OCI-LY7 (cell line): Measurements from ENCODE around the gene SRRT. TPM values are rescaled to one million over a fixed set of nuclear protein-coding genes. Genes with fewer than 3 reads are reported as not detected.

Experiments used
- BruUV-seq: library from RNA; stranded (reverse); fragments of 400-500 nt; replicated peaks from 2 replicates; lab custom pipeline; 2021; lab: Mats Ljungman, UMichigan
- CTCF ChIA-PET: fragments of 300-600 bp; sonication (Branson Sonifier 250); formaldehyde crosslinking; loops from one replicate; lab custom pipeline; 2022; ENCODE audit warnings: antibody characterized with exemption; ENCODE audit not compliant: unreplicated experiment; lab: Charles Lee
- POLR2A ChIA-PET: fragments of 300-600 bp; sonication (Branson Sonifier 250); formaldehyde crosslinking; loops from one replicate; lab custom pipeline; 2022; ENCODE audit warnings: antibody characterized with exemption; lab: Charles Lee
- DNase-seq: peaks from one replicate; pipeline ENCODE4 v3.0.0-alpha.2; 2015; ENCODE audit warnings: low spot score
- H2AFZ ChIP-seq: fragments of 200-600 bp; sonication (generic), shearing (Covaris generic); 2 replicates; pipeline ENCODE4 v1.6.1; 2014; ENCODE audit warnings: mild to moderate bottlenecking, antibody characterized with exemption, low read length, moderate library complexity
- H3K27ac ChIP-seq: fragments of 200-600 bp; sonication (generic); 2 replicates; pipeline ENCODE4 v1.5.1; 2014; ENCODE audit warnings: mixed run types, low read depth, mild to moderate bottlenecking, moderate library complexity, low read length, inconsistent platforms; ENCODE audit not compliant: poor library complexity, severe bottlenecking
- H3K36me3 ChIP-seq: fragments of 200-600 bp; sonication (generic); 2 replicates; pipeline ENCODE4 v1.6.1; 2014; ENCODE audit warnings: mild to moderate bottlenecking, antibody characterized with exemption, low read length, moderate library complexity, mixed read lengths; ENCODE audit not compliant: insufficient read depth
- H3K4me1 ChIP-seq: fragments of 200-600 bp; sonication (generic); 2 replicates; pipeline ENCODE4 v1.5.1; 2014; ENCODE audit warnings: mild to moderate bottlenecking, low read length; ENCODE audit not compliant: insufficient read depth, poor library complexity, severe bottlenecking
- H3K4me2 ChIP-seq: fragments of 200-600 bp; sonication (generic); 2 replicates; pipeline ENCODE4 v1.6.1; 2014; ENCODE audit warnings: mild to moderate bottlenecking, low read length
- H3K4me3 ChIP-seq: fragments of 200-600 bp; sonication (generic); 2 replicates; pipeline ENCODE4 v1.5.1; 2014; ENCODE audit warnings: mild to moderate bottlenecking, low read depth, low read length; ENCODE audit not compliant: poor library complexity, severe bottlenecking
- H3K79me2 ChIP-seq: fragments of 200-600 bp; sonication (generic); 2 replicates; pipeline ENCODE4 v1.6.1; 2016; ENCODE audit warnings: low read depth, mild to moderate bottlenecking, low read length, moderate library complexity, mixed read lengths; ENCODE audit not compliant: insufficient read depth
- H3K9me2 ChIP-seq: fragments of 200-600 bp; sonication (generic); 2 replicates; pipeline ENCODE4 v1.6.1; 2016; ENCODE audit warnings: mild to moderate bottlenecking, low read length, mixed read lengths; ENCODE audit not compliant: insufficient read depth
- H3K9me3 ChIP-seq: fragments of 200-600 bp; sonication (generic); 2 replicates; pipeline ENCODE4 v1.6.1; 2014; ENCODE audit warnings: mild to moderate bottlenecking, mixed run types, low read length, mixed read lengths
- H4K20me1 ChIP-seq: fragments of 200-600 bp; sonication (generic); 2 replicates; pipeline ENCODE4 v1.6.1; 2014; ENCODE audit warnings: mild to moderate bottlenecking, antibody characterized with exemption, low read length, moderate library complexity, mixed read lengths; ENCODE audit not compliant: insufficient read depth
- EZH2phosphoT487 ChIP-seq: fragments of 200-600 bp; sonication (generic); IDR thresholded peaks from 2 replicates; pipeline ENCODE4 v1.6.1; 2018; ENCODE audit warnings: low read depth, borderline replicate concordance, mild to moderate bottlenecking, mixed run types, antibody characterized with exemption, low read length, moderate library complexity, mixed read lengths
- intact Hi-C: fragments of 100-400 bp; cut with micrococcal nuclease; formaldehyde crosslinking; loops from one replicate; pipeline ENCODE4 v1.10.0; 2022; ENCODE audit not compliant: unreplicated experiment
- total RNA-seq, 2 experiments: library from RNA; depleted of rRNA in 1 of 2; stranded (reverse); fragments of >200 nt in 1 of 2; shearing (Covaris generic) in 1 of 2; gene quantifications; 2 replicates each; pipeline ENCODE4 v1.2.3, GENCODE V29; 2014 to 2022
- TF ChIP-seq, protein P1 (sequence below): fragments of 200-600 bp; sonication (generic); conservative IDR thresholded peaks from 2 replicates; pipeline ENCODE4 v1.5.1; 2014; ENCODE audit warnings: mild to moderate bottlenecking, antibody characterized with exemption, low read length, moderate library complexity, mixed read lengths

The SRRT gene
- total RNA-seq, 2 experiments from 2014 or later, result 154 to 264 TPM

DNA sequence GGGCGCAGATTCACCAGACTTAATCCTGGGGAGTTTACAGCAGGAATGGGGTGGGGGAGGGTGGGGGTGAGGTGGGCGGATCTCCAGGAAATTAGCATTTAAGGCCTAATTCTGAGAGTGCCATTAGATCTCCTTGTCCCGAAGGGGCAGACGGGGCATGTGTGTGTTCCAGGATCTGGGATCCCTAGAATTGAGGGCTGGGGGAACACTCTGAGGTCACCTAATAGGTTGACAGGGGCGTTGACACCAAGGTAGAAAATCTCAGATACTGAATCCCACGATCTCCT is 38.1 kb upstream of the SRRT start:
- ChIA-PET CTCF (no interaction called here), POLR2A (no interaction called here)
- no peaks in the 10 kb centered on the region for H3K36me3 ChIP-seq
- H3K79me2 ChIP-seq, result no peaks in the 10 kb centered on the region
- H4K20me1 ChIP-seq, result no peaks in the 10 kb centered on the region
- H3K4me3 ChIP-seq, result no peak overlapping the region
- intact Hi-C loops, result no loop called here
- no peak overlapping the region for H3K27ac ChIP-seq
- H3K4me2 ChIP-seq, result peak overlapping the region; percentile 31; the same call in 1 of the 2 replicates
- H3K9me2 ChIP-seq, result no peaks in the 10 kb centered on the region
- TF ChIP-seq, protein P1, sequence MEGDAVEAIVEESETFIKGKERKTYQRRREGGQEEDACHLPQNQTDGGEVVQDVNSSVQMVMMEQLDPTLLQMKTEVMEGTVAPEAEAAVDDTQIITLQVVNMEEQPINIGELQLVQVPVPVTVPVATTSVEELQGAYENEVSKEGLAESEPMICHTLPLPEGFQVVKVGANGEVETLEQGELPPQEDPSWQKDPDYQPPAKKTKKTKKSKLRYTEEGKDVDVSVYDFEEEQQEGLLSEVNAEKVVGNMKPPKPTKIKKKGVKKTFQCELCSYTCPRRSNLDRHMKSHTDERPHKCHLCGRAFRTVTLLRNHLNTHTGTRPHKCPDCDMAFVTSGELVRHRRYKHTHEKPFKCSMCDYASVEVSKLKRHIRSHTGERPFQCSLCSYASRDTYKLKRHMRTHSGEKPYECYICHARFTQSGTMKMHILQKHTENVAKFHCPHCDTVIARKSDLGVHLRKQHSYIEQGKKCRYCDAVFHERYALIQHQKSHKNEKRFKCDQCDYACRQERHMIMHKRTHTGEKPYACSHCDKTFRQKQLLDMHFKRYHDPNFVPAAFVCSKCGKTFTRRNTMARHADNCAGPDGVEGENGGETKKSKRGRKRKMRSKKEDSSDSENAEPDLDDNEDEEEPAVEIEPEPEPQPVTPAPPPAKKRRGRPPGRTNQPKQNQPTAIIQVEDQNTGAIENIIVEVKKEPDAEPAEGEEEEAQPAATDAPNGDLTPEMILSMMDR, result no peak
- no peak for TF ChIP-seq EZH2phosphoT487
- BruUV-seq, result no TSS peak
- no peaks in the 10 kb centered on the region for H3K4me1 ChIP-seq
- no peak overlapping the region for H2AFZ ChIP-seq
- no peaks in the 10 kb centered on the region for H3K9me3 ChIP-seq
- DNase-seq, result no peak

DNA sequence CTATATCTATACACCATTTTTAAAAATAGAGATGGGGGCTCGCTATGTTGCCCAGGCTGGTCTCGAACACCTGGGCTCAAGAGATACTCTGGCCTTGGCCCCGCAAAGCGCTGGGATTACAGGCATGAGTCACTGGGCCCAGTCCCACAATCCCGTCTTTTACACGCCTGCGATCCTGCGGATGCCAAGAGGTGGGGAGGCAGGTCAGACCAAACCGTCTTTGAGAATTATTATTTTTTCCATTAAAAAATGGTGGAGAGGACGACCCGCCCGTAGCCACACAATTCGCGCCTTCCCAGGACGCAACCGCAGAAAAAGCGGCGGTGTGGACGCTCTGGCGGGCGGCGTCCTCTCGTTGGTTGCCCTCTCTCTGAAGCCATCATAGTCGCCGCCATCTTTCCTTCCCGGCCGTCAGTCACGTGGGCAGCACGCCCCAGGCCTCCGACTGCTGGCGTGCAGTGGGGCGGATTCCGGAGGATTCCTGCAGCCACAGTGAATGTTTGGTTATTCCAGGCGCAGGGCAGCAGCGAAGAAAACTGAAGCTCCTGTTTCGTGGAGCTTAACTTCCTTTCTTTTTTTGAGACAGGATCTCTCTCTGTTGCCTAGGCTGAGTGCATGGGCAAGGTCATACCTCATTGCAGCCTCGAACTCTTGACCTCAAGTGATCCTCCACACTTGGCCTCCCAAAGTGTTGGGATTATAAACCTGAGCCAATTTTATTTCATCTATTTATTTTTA is 37.6 kb upstream of the SRRT start:
- DNase-seq, result no peak
- Histone ChIP-seq H3K4me1 (no peaks in the 10 kb centered on the region), H3K9me3 (no peaks in the 10 kb centered on the region), H3K36me3 (no peaks in the 10 kb centered on the region), H3K27ac (no peak overlapping the region), H2AFZ (no peak overlapping the region), H3K4me3 (no peak overlapping the region), H3K79me2 (no peaks in the 10 kb centered on the region), H3K9me2 (no peaks in the 10 kb centered on the region), H3K4me2 (peak overlapping the region; percentile 31; the same call in 1 of the 2 replicates), H4K20me1 (no peaks in the 10 kb centered on the region)
- ChIA-PET POLR2A (interaction anchor here (0.6 to 1.0 kb wide), 3 partner anchors 11 to 131 kb away, joined by 3 to 9 read pairs (median 4); partner anchors contain the start of gene POP7), CTCF (no interaction called here)
- BruUV-seq, result no TSS peak
- intact Hi-C loops, result no loop called here
- TF ChIP-seq EZH2phosphoT487, result no peak
- TF ChIP-seq, protein P1, result no peak

DNA sequence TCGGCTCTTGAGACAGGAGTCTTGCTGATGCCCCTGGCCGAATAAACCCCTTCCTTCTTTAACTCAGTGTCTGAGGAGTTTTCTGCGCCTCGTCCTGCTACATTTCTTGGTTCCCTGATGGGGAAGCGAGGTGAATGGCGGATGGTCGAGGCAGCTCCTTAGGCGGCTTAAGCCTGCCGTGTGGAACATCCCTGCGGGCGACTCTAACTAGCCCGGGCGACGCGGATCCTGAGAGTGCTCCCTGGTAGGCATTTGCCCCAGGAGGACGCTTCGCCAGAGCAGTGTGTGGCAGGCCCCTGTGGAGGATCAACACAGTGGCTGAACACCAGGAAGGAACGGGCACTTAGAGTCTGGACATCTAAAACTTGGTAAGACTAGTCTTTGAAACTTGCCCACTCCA is 35.5 kb upstream of the SRRT start:
- intact Hi-C loops, result no loop called here
- POLR2A ChIA-PET, result interaction anchor here (0.6 kb wide), 1 partner anchor 27 kb away, joined by 4 read pairs; no protein-coding TSS in a partner anchor
- CTCF ChIA-PET, result no interaction called here

More for the DNA sequence above, 35.5 kb upstream of the SRRT start:
- H3K4me1 ChIP-seq, result no peaks in the 10 kb centered on the region
- DNase-seq, result no peak
- H3K4me2 ChIP-seq, result no peak overlapping the region
- H3K9me3 ChIP-seq, result no peaks in the 10 kb centered on the region
- no peaks in the 10 kb centered on the region for H4K20me1 ChIP-seq
- H3K79me2 ChIP-seq, result no peaks in the 10 kb centered on the region
- no peak overlapping the region for H3K27ac ChIP-seq
- no peaks in the 10 kb centered on the region for H3K9me2 ChIP-seq
- no peak overlapping the region for H2AFZ ChIP-seq
- no peak overlapping the region for H3K4me3 ChIP-seq
- TF ChIP-seq, protein P1, result no peak
- TF ChIP-seq EZH2phosphoT487, result no peak
- no TSS peak for BruUV-seq
- no peaks in the 10 kb centered on the region for H3K36me3 ChIP-seq
